HG03571 (cell line): ENCODE data around the gene ADARB2.
A peak's percentile ranks its signal among the peaks of the same experiment; 100 is the strongest.

Source experiments
- ATAC-seq: cut with Tn5 transposase; IDR thresholded peaks from one replicate; pipeline ENCODE4 v1.9.1; 2021; ENCODE audit not compliant: unreplicated experiment

ADARB2 gene

GRCh38 chr10:1509011-1509530 is 228.3 kb downstream of the ADARB2 start:
- no peak for ATAC-seq

- ATAC-seq = no peak
These were observed 229.2 kb downstream of the ADARB2 start for GRCh38 chr10:1508096-1508495.

- no peak for ATAC-seq
These were observed 229.9 kb downstream of the ADARB2 start for GRCh38 chr10:1507436-1507835.

GRCh38 chr10:1504940-1505339 is 232.4 kb downstream of the ADARB2 start:
- no peak for ATAC-seq

GRCh38 chr10:1504286-1504685 is 233.0 kb downstream of the ADARB2 start:
- no peak for ATAC-seq

- ATAC-seq = no peak
These were observed 234.9 kb downstream of the ADARB2 start for GRCh38 chr10:1502451-1502850.

- peak; percentile 41 for ATAC-seq
These were observed 237.9 kb downstream of the ADARB2 start for GRCh38 chr10:1499359-1499957.

- ATAC-seq = no peak
These were observed 238.5 kb downstream of the ADARB2 start for GRCh38 chr10:1498746-1499358.

- ATAC-seq = no peak
These were observed 241.3 kb downstream of the ADARB2 start for GRCh38 chr10:1495915-1496517.

GRCh38 chr10:1492641-1493040 is 244.7 kb downstream of the ADARB2 start:
- no peak for ATAC-seq

GRCh38 chr10:1491901-1492300 is 245.4 kb downstream of the ADARB2 start:
- ATAC-seq = no peak

- no peak for ATAC-seq
These were observed 247.5 kb downstream of the ADARB2 start for GRCh38 chr10:1489801-1490200.

- peak; percentile 98 for ATAC-seq
These were observed 248.3 kb downstream of the ADARB2 start for GRCh38 chr10:1488970-1489548.

- no peak for ATAC-seq
These were observed 250.3 kb downstream of the ADARB2 start for GRCh38 chr10:1486841-1487687.

- no peak for ATAC-seq
These were observed 252.0 kb downstream of the ADARB2 start for GRCh38 chr10:1485357-1485756.

GRCh38 chr10:1483826-1484225 is 253.5 kb downstream of the ADARB2 start:
- no peak for ATAC-seq

- no peak for ATAC-seq
These were observed 254.1 kb downstream of the ADARB2 start for GRCh38 chr10:1483246-1483645.

GRCh38 chr10:1477578-1477977 is 259.7 kb downstream of the ADARB2 start:
- no peak for ATAC-seq

- ATAC-seq = no peak
These were observed 260.9 kb downstream of the ADARB2 start for GRCh38 chr10:1476455-1476803.

GRCh38 chr10:1475771-1476454 is 261.4 kb downstream of the ADARB2 start:
- ATAC-seq = no peak
